Amniotic stem cell (primary cell): Measurements from ENCODE around the gene PPP2R5C.
"Not testable (repeated sequence)": the region's sequence is repeated elsewhere in the genome, so short reads cannot be mapped to it uniquely, and the experiment has no call there.

Source experiments
- DNase-seq: peaks from one replicate; lab custom pipeline; 2025; lab: John Stamatoyannopoulos, UW

PPP2R5C gene

DNA sequence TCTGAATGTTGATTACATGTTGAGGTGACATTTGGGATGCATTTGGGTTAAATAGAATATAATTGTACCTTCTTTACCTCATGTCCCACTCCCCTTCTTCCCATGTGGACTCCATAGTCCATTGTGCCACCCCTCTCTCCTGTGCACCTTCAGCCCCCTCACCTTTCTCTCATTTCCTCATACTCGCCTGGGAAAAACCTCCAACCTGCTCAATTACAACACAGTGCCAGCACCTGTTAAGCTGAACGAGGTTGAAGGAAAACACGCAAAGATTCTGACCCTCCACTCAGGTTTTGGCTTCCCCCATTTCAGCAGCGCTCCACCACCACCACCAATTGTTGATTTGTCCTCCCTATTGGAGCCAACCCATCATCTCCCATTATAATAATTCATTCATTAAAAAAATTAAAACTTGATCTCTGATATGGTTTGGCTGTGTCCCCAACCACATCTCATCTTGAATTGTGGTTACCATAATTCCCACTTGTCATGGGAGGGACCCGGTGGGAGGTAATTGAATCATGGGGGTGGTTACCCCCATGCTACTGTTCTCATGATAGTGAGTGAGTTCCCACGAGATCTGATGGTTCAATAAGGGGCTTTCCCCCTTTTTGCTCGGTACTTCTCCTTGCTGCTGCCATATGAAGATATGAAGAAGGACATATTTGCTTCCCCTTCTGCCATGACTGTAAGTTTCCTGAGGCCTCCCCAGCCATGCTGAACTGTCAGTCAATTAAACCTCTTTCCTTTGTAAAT lies 33.7 kb upstream of the PPP2R5C start:
- no peak for DNase-seq

GRCh38 chr14:101728367-101728742 lies 33.2 kb upstream of the PPP2R5C start:
- DNase-seq = no peak

DNA sequence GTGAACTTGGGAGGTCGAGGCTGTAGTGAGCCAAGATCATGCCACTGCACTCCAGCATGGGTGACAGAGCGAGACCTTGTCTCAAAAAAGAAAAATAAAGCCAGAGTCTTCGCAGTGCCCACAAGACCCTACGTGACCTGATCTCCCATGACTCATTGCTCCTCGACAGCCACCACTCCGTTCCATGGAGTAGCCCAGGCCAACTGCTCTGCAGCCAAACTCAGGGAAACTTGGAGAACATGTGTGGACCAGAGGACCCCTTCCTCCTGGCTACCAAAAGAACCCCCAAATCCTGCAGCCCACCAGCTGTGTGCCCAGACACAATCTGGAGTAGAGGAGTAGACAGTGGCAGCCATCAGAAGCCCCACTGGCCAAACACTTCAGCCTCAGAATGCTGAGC lies 32.1 kb upstream of the PPP2R5C start:
- no peak for DNase-seq

GRCh38 chr14:101730157-101730556 lies 31.4 kb upstream of the PPP2R5C start:
- not testable (repeated sequence) for DNase-seq

DNA sequence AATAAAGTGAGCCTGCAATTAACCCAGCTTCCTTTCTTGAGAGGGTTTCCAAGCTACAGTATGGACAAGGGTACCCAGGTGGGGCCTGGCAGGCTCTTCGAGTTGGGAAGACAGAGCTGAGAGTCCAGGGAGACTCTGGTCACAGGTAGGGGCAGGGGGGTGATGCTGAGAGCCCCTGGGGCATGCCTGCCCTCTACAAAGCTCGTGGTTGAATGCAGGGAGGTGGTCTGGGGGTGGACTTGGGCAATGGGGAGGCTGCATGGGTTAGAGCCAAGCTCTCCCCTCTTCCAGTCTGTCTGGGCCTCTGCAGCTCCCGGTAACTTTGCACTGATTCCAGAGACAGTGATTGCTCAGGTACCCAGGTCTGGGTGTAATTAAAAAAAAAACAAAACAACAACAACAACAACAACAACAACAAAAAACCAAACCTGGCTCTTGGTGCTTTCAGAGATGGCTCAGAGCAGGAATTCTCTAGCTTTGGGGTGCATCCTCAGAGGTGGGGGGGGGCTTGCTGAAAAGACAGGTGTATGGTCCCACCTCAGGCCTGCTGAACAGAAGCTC lies 30.8 kb upstream of the PPP2R5C start:
- DNase-seq = no peak

GRCh38 chr14:101731187-101732080 lies 30.1 kb upstream of the PPP2R5C start:
- no peak for DNase-seq

GRCh38 chr14:101732118-101732517 lies 29.4 kb upstream of the PPP2R5C start:
- no peak for DNase-seq

DNA sequence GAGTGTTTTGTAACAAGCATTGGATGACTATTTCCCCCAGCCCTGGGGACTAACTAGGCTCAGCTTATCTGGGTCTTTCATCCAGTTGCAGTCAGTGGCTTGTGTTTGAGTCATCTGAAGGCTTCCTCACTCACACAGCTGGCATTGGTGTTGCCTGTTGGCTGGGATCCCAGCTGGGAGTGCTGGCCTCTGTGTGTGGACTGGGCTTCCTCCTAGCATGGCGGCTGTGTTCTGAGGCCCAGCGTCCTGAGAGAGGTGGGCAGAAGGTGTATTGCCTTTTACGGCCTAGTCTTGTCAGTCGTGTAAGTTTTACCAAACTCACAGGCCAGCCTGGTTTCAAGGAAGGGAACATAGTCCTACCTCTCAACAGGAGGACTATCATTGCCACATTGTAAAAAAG lies 28.3 kb upstream of the PPP2R5C start:
- no peak for DNase-seq

GRCh38 chr14:101734246-101734847 lies 27.2 kb upstream of the PPP2R5C start:
- DNase-seq = no peak

GRCh38 chr14:101735453-101735852 lies 26.1 kb upstream of the PPP2R5C start:
- no peak for DNase-seq

GRCh38 chr14:101736071-101736470 lies 25.4 kb upstream of the PPP2R5C start:
- no peak for DNase-seq

GRCh38 chr14:101736585-101736984 lies 24.9 kb upstream of the PPP2R5C start:
- no peak for DNase-seq

DNA sequence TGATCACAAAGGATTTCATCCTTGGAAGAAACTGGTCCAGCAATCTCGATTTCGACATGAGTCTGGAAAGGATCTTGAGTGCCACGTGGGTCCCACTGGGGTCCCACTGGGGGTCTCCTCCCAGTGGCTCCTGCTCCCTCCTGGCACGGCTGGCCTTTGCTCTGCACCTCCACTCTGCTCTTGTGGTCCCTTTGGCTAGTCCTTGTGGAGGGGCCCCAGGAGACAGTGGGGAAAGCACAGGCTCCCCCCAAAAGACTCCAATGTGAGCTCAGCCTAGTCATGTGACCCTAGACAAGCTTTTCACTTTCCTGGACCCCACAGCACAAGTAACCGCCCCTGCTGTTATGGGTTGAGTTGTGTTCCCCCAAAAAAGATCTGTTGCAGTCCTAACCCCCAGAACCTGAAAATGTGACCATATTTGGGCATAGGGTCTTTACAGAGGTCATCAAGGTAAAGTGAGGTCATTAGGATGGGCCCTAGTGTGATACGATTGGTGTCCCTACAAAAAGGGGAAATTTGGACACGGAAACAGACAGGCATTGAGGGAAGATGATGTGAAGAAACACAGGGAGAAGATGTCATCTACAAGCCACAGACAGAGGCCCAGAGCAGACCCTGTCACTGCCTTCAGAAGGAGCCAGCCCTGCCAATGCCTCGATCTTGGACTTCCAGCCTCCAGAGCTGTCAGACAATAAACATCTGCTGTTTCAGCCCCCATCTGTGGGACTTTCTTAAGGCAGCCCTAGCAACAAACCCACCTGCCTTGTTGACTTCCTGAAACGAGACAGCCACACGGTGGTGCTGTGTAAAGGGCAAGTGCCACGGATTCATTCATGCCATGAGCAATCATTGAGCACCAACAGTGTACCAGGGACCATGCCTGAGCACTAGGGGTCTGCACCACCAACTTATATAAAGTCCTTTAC lies 23.8 kb upstream of the PPP2R5C start:
- DNase-seq = no peak

- no peak for DNase-seq
Observed at GRCh38 chr14:101738703-101739320, 22.7 kb upstream of the PPP2R5C start.

GRCh38 chr14:101739446-101740141 lies 21.9 kb upstream of the PPP2R5C start:
- DNase-seq = no peak

DNA sequence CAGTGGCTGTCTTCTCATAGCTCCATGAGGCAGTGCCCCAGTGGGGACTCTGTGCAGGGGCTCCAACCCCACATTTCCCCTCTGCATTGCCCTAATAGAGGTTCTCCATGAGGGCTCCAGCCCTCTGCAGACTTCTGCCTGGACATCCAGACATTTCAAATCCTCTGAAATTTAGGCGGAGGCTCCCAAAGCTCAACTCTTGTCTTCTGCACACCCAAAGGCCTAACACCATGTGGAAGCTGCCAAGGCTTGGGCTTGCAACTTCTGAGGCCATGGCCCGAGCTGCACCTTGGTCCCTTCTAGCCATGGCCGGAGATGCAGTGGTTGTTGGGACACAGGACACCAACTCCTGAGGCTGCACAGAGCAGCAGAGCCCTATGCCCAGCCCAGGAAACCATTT lies 20.5 kb upstream of the PPP2R5C start:
- no peak for DNase-seq

DNA sequence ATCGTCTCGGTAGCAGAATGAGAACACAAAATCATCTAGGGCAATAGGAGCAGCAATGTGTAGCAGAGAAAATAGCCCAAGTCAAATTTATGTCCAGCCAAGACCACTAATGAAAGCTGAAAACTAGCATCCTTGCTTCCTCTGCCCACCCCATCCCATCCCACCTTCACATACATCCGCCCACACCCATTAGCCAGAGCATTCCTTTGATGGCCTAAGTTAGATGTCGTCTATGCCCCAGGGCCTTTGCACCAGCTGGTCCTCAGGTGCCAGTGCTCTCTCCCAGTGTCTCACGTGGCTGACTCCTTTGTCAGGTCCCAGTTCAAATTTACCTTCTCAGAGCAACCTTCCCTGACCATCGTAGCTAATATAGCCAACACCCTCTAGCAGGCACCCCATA lies 17.8 kb upstream of the PPP2R5C start:
- no peak for DNase-seq

- DNase-seq = not testable (repeated sequence)
Observed at GRCh38 chr14:101744382-101744781, 17.1 kb upstream of the PPP2R5C start.

GRCh38 chr14:101749756-101750155 lies 11.8 kb upstream of the PPP2R5C start:
- not testable (repeated sequence) for DNase-seq

- no peak for DNase-seq
Observed at GRCh38 chr14:101754893-101755292, 6.6 kb upstream of the PPP2R5C start.
